ENCODE data around the gene OR51M1. TPM values are rescaled to one million over a fixed set of nuclear protein-coding genes. Genes with fewer than 3 reads are reported as not detected.
A peak's percentile ranks its signal among the peaks of the same experiment; 100 is the strongest.
"Not testable (repeated sequence)": the region's sequence is repeated elsewhere in the genome, so short reads cannot be mapped to it uniquely, and the experiment has no call there.

Gene OR51M1, protein sequence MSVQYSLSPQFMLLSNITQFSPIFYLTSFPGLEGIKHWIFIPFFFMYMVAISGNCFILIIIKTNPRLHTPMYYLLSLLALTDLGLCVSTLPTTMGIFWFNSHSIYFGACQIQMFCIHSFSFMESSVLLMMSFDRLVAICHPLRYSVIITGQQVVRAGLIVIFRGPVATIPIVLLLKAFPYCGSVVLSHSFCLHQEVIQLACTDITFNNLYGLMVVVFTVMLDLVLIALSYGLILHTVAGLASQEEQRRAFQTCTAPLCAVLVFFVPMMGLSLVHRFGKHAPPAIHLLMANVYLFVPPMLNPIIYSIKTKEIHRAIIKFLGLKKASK
- polyA plus RNA-seq (2013, experiment 1 of 2), result 0.11 TPM
- 0.14 TPM for polyA plus RNA-seq (2013, experiment 2 of 2)

DNA sequence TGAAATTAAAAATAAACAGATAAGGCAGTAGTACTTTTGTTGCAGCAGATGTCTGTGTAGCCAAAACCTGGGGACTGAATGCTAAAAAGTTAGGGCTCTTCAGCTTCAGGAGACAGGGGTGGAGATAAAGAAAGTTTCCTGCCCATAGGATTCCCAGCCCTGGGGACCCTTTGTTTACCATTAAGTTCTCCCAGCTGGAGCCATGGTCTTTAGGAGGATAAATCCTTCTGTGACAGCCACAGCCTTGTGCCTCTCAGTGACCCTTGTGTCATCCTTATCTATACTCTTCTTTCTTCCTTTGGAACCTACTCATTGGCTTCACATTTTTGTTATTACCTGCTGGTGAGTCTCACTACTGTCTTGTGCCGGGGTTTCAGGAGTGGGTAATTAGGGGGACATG is at the start of gene OR51M1:
Gene OR51M1 (plus strand): TSS at position 237 of the 400 bp plus-strand sequence. CDS start 5,587 bp downstream, outside the sequence.
- Histone ChIP-seq H2BK15ac (replicated peaks; ENCODE audit: low read depth) (peak within 1 kb of the TSS; percentile 88), H3K23ac (ENCODE audit: low read length) (no peak within 1 kb of the TSS), H3K9ac (ENCODE audit: low read length) (no peak within 1 kb of the TSS), H3K27me3 (ENCODE audit: insufficient read depth, low read length, poor library complexity) (no peaks in the 10 kb centered on the region), H3K36me3 (ENCODE audit: control insufficient read depth, insufficient read depth, low read length) (no peaks in the 10 kb centered on the region), H3K4me3 (ENCODE audit: low read length) (no peak within 1 kb of the TSS), H3K56ac (ENCODE audit: low read length) (no peak within 1 kb of the TSS), H3K27ac (ENCODE audit: low read depth, low read length) (no peak within 1 kb of the TSS), H2AK5ac (ENCODE audit: low read length) (no peak within 1 kb of the TSS), H3K4me2 (ENCODE audit: low read length) (no peak within 1 kb of the TSS), H3K79me1 (ENCODE audit: low read length) (no peaks in the 10 kb centered on the region), H3K18ac (ENCODE audit: low read length) (no peak within 1 kb of the TSS), H4K8ac (ENCODE audit: low read depth, low read length) (no peak within 1 kb of the TSS), H2BK120ac (ENCODE audit: low read depth, low read length) (no peak within 1 kb of the TSS), H3K4ac (ENCODE audit: low read depth, low read length) (peak within 1 kb of the TSS; percentile 31), H3K79me2 (ENCODE audit: control insufficient read depth, insufficient read depth, low read length) (no peaks in the 10 kb centered on the region), H2BK5ac (ENCODE audit: low read length) (no peak within 1 kb of the TSS), H4K5ac (ENCODE audit: low read length) (no peak within 1 kb of the TSS), H3K4me1 (ENCODE audit: control insufficient read depth, low read depth, low read length) (no peaks in the 10 kb centered on the region)
- DNase-seq, result peak; percentile 66
- WGBS (ENCODE audit: extremely low coverage, insufficient coverage, low lambda C conversion rate), result no CpG with 5 or more reads among the region's 1 CpG

DNA sequence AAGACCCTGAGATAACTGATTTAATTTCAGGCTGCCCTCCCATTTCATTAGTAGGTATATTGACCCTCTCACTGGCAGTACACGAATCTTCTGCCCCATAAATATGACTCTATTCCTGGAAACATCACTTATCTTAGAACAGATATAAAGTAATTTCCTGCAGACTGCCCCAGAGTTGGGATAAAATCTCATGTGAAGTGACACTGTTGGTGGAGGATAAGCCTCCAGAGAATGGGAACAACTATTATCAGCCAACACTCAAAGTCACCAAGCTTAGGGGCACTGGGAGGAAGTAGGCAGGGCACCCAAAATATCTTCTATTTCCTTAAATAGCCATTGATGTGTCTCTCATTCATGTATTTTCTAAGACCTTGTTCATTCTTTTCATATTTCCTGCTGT is 48.4 kb upstream of the OR51M1 start:
- H2AK5ac ChIP-seq (ENCODE audit: low read length), result no peak overlapping the region
- H2BK120ac ChIP-seq (ENCODE audit: low read depth, low read length), result no peak overlapping the region
- no peak overlapping the region for H3K56ac ChIP-seq (ENCODE audit: low read length)
- no peaks in the 10 kb centered on the region for H3K36me3 ChIP-seq (ENCODE audit: control insufficient read depth, insufficient read depth, low read length)
- no peak for DNase-seq
- no peak overlapping the region for H2BK15ac ChIP-seq (replicated peaks; ENCODE audit: low read depth)
- no peak overlapping the region for H4K5ac ChIP-seq (ENCODE audit: low read length)
- WGBS (ENCODE audit: extremely low coverage, insufficient coverage, low lambda C conversion rate), result no CpG with 5 or more reads among the region's 1 CpG
- H3K9ac ChIP-seq (ENCODE audit: low read length), result no peak overlapping the region
- no peaks in the 10 kb centered on the region for H3K79me1 ChIP-seq (ENCODE audit: low read length)
- no peak overlapping the region for H4K8ac ChIP-seq (ENCODE audit: low read depth, low read length)
- H3K4me2 ChIP-seq (ENCODE audit: low read length), result no peak overlapping the region
- no peak overlapping the region for H3K4ac ChIP-seq (ENCODE audit: low read depth, low read length)
- H3K23ac ChIP-seq (ENCODE audit: low read length), result no peak overlapping the region
- no peak overlapping the region for H2BK5ac ChIP-seq (ENCODE audit: low read length)
- no peak overlapping the region for H3K18ac ChIP-seq (ENCODE audit: low read length)
- no peak overlapping the region for H3K4me3 ChIP-seq (ENCODE audit: low read length)
- H3K4me1 ChIP-seq (ENCODE audit: control insufficient read depth, low read depth, low read length), result no peaks in the 10 kb centered on the region
- no peaks in the 10 kb centered on the region for H3K27me3 ChIP-seq (ENCODE audit: insufficient read depth, low read length, poor library complexity)
- H3K79me2 ChIP-seq (ENCODE audit: control insufficient read depth, insufficient read depth, low read length), result no peaks in the 10 kb centered on the region
- H3K27ac ChIP-seq (ENCODE audit: low read depth, low read length), result no peak overlapping the region

DNA sequence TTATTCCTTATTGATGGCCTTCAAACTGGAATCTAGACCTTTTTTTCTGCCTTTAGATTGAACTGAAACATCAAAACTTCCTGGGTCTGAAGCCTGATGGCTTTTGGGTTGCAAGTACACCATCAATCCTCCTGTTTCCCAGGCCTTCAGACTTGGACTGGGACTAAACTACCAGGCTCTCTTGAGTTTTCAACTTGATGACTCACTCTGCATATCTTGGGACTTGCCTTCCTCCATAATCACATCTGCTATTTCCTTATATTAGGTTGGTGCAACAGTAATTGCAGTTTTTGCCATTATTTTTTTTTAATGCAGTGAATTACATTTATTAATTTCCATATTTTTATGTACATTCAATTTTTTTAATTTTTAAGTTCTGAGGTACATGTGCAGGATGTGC is 47.3 kb upstream of the OR51M1 start:
- H3K18ac ChIP-seq (ENCODE audit: low read length), result no peak overlapping the region
- no peak overlapping the region for H3K56ac ChIP-seq (ENCODE audit: low read length)
- no peak overlapping the region for H3K23ac ChIP-seq (ENCODE audit: low read length)
- H3K36me3 ChIP-seq (ENCODE audit: control insufficient read depth, insufficient read depth, low read length), result no peaks in the 10 kb centered on the region
- no peak overlapping the region for H3K4me3 ChIP-seq (ENCODE audit: low read length)
- H2AK5ac ChIP-seq (ENCODE audit: low read length), result no peak overlapping the region
- no peak overlapping the region for H4K8ac ChIP-seq (ENCODE audit: low read depth, low read length)
- no peak overlapping the region for H2BK120ac ChIP-seq (ENCODE audit: low read depth, low read length)
- H3K79me2 ChIP-seq (ENCODE audit: control insufficient read depth, insufficient read depth, low read length), result no peaks in the 10 kb centered on the region
- H2BK15ac ChIP-seq (replicated peaks; ENCODE audit: low read depth), result no peak overlapping the region
- H3K9ac ChIP-seq (ENCODE audit: low read length), result no peak overlapping the region
- H3K27me3 ChIP-seq (ENCODE audit: insufficient read depth, low read length, poor library complexity), result no peaks in the 10 kb centered on the region
- no peak overlapping the region for H3K4ac ChIP-seq (ENCODE audit: low read depth, low read length)
- no peak overlapping the region for H2BK5ac ChIP-seq (ENCODE audit: low read length)
- no peak for DNase-seq
- no peaks in the 10 kb centered on the region for H3K4me1 ChIP-seq (ENCODE audit: control insufficient read depth, low read depth, low read length)
- no peak overlapping the region for H3K4me2 ChIP-seq (ENCODE audit: low read length)
- no peak overlapping the region for H3K27ac ChIP-seq (ENCODE audit: low read depth, low read length)
- no peaks in the 10 kb centered on the region for H3K79me1 ChIP-seq (ENCODE audit: low read length)
- no peak overlapping the region for H4K5ac ChIP-seq (ENCODE audit: low read length)

DNA sequence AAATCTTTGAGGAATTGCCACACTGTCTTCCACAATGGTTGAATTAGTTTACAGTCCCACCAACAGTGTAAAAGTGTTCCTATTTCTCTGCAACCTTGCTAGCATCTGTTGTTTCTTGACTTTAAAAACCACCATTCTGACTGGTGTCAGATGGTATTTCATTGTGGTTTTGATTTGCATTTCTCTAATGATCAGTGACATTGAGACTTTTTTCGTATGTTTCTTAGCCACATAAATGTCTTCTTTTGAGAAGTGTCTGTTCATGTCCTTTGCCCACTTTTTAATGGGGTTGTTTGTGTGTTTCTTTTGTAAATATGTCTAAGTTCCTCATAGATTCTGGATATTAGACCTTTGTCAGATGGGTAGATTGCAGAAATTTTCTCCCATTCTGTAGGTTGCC is 46.4 kb upstream of the OR51M1 start:
- H3K56ac ChIP-seq (ENCODE audit: low read length); H3K4me1 ChIP-seq (ENCODE audit: control insufficient read depth, low read depth, low read length); H4K8ac ChIP-seq (ENCODE audit: low read depth, low read length); H3K79me1 ChIP-seq (ENCODE audit: low read length); H3K4ac ChIP-seq (ENCODE audit: low read depth, low read length); H2BK5ac ChIP-seq (ENCODE audit: low read length); H3K23ac ChIP-seq (ENCODE audit: low read length); H2BK15ac ChIP-seq (replicated peaks; ENCODE audit: low read depth); H3K36me3 ChIP-seq (ENCODE audit: control insufficient read depth, insufficient read depth, low read length); H3K9ac ChIP-seq (ENCODE audit: low read length); H3K4me2 ChIP-seq (ENCODE audit: low read length); H3K18ac ChIP-seq (ENCODE audit: low read length); H2AK5ac ChIP-seq (ENCODE audit: low read length); H4K5ac ChIP-seq (ENCODE audit: low read length); DNase-seq; H3K27ac ChIP-seq (ENCODE audit: low read depth, low read length); H3K27me3 ChIP-seq (ENCODE audit: insufficient read depth, low read length, poor library complexity); H3K79me2 ChIP-seq (ENCODE audit: control insufficient read depth, insufficient read depth, low read length); H3K4me3 ChIP-seq (ENCODE audit: low read length); H2BK120ac ChIP-seq (ENCODE audit: low read depth, low read length): not testable (repeated sequence)
- WGBS (ENCODE audit: extremely low coverage, insufficient coverage, low lambda C conversion rate), result no CpG with 5 or more reads among the region's 1 CpG

DNA sequence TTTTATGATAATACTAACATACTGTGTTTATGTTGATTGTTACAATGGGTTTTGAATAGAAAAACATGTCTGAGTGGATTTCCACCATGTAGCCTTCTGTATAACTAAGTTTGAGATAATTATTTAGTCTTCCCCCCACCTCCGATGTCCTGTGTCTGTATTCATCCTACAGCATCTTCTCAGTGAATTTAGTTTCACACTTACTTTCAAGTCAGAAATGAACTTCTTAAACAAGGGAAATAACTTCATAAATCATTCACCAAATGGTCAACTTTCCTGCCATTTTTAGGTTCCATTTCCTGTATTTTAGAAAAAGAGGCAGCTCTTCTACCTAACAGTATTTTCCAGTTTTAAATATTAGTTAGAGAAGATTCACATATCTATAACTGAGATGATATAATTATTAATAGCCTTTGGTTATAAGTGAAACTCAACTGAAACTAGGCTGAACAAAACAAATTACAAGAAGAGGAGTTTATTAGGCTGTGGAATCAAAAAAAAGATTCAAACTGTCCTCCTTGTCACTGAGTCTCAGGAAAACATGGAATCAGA is 43.8 kb upstream of the OR51M1 start:
- H3K27me3 ChIP-seq (ENCODE audit: insufficient read depth, low read length, poor library complexity), result no peaks in the 10 kb centered on the region
- no peak overlapping the region for H3K9ac ChIP-seq (ENCODE audit: low read length)
- H3K79me2 ChIP-seq (ENCODE audit: control insufficient read depth, insufficient read depth, low read length), result no peaks in the 10 kb centered on the region
- peaks cover 3% of the 10 kb centered on the region for H3K4me1 ChIP-seq (ENCODE audit: control insufficient read depth, low read depth, low read length)
- H3K36me3 ChIP-seq (ENCODE audit: control insufficient read depth, insufficient read depth, low read length), result no peaks in the 10 kb centered on the region
- no CpG with 5 or more reads among the region's 1 CpG for WGBS (ENCODE audit: extremely low coverage, insufficient coverage, low lambda C conversion rate)
- no peak overlapping the region for H3K27ac ChIP-seq (ENCODE audit: low read depth, low read length)
- H3K23ac ChIP-seq (ENCODE audit: low read length), result no peak overlapping the region
- no peak overlapping the region for H4K8ac ChIP-seq (ENCODE audit: low read depth, low read length)
- H2AK5ac ChIP-seq (ENCODE audit: low read length), result no peak overlapping the region
- no peak overlapping the region for H4K5ac ChIP-seq (ENCODE audit: low read length)
- no peak overlapping the region for H2BK15ac ChIP-seq (replicated peaks; ENCODE audit: low read depth)
- H3K4me2 ChIP-seq (ENCODE audit: low read length), result no peak overlapping the region
- no peak overlapping the region for H3K56ac ChIP-seq (ENCODE audit: low read length)
- no peak overlapping the region for H3K4ac ChIP-seq (ENCODE audit: low read depth, low read length)
- H3K4me3 ChIP-seq (ENCODE audit: low read length), result no peak overlapping the region
- H2BK5ac ChIP-seq (ENCODE audit: low read length), result no peak overlapping the region
- no peak overlapping the region for H2BK120ac ChIP-seq (ENCODE audit: low read depth, low read length)
- no peaks in the 10 kb centered on the region for H3K79me1 ChIP-seq (ENCODE audit: low read length)
- DNase-seq, result no peak
- H3K18ac ChIP-seq (ENCODE audit: low read length), result no peak overlapping the region
